H1 (cell line): Measurements from ENCODE around the gene SNED1. TPM values are rescaled to one million over a fixed set of nuclear protein-coding genes. Genes with fewer than 3 reads are reported as not detected.

ENCODE experiments used
- CTCF ChIA-PET: fragments of 300-600 bp; sonication (Branson Sonifier 250); formaldehyde crosslinking; loops from one replicate; lab custom pipeline; 2021; ENCODE audit not compliant: partially characterized antibody; lab: Charles Lee
- POLR2A ChIA-PET: fragments of 300-600 bp; sonication (Branson Sonifier 250); formaldehyde crosslinking; loops from one replicate; lab custom pipeline; 2021; ENCODE audit warnings: inconsistent platforms; ENCODE audit not compliant: partially characterized antibody; lab: Charles Lee
- DNase-seq, 2 experiments: peaks; one replicate each; pipeline versions ENCODE4 v3.0.0 to v3.0.0-alpha.2; 2010 to 2022; ENCODE audit warnings: low spot score in 2 of 2, low read depth in 1 of 2, mixed read lengths in 1 of 2
- FAIRE-seq: peaks from 2 replicates; lab custom pipeline; 2011; peaks lifted over from hg19 to GRCh38; lab: Jason Lieb, UNC
- H2AFZ ChIP-seq: 2 replicates; pipeline ENCODE4 v1.8.1; 2012; ENCODE audit warnings: low read length, inconsistent platforms
- H2AK5ac ChIP-seq: 2 replicates; pipeline ENCODE4 v1.6.1; 2013; ENCODE audit warnings: low read depth, low read length
- H2BK120ac ChIP-seq: replicated peaks from 2 replicates; pipeline ENCODE3; 2013; ENCODE audit warnings: low read depth, low read length, inconsistent platforms
- H2BK12ac ChIP-seq: 2 replicates; pipeline ENCODE4 v1.6.1; 2013; ENCODE audit warnings: low read depth, low read length
- H2BK15ac ChIP-seq: 2 replicates; pipeline ENCODE4 v1.6.1; 2013; ENCODE audit warnings: low read length
- H2BK20ac ChIP-seq: 2 replicates; pipeline ENCODE4 v1.6.1; 2013; ENCODE audit warnings: low read length
- H2BK5ac ChIP-seq: 2 replicates; pipeline ENCODE4 v1.6.1; 2013; ENCODE audit warnings: low read depth, low read length
- H3K14ac ChIP-seq: 2 replicates; pipeline ENCODE4 v1.6.1; 2013; ENCODE audit warnings: inconsistent platforms; ENCODE audit not compliant: insufficient read length
- H3K18ac ChIP-seq: 2 replicates; pipeline ENCODE4 v1.6.1; 2013; ENCODE audit warnings: low read length; ENCODE audit errors: extremely low read depth
- H3K23ac ChIP-seq: 2 replicates; pipeline ENCODE4 v1.6.1; 2013; ENCODE audit warnings: inconsistent platforms; ENCODE audit not compliant: insufficient read length
- H3K23me2 ChIP-seq: 2 replicates; pipeline ENCODE4 v1.6.1; 2013; ENCODE audit warnings: low read depth, low read length
- H3K27ac ChIP-seq: 2 replicates; pipeline ENCODE4 v1.6.1; 2011; ENCODE audit warnings: low read depth, low read length, inconsistent platforms
- H3K27me3 ChIP-seq, 4 experiments: replicated peaks in 1 of 4; 1 replicate in 1 of 4; 2 replicates in 3 of 4; pipeline versions ENCODE4 v1.6.1 to v1.8.1; 2011 to 2013; ENCODE audit warnings: low read length in 3 of 4, mild to moderate bottlenecking in 3 of 4, inconsistent platforms in 2 of 4, mixed read lengths in 2 of 4, moderate library complexity in 1 of 4; ENCODE audit not compliant: control insufficient read depth in 3 of 4, insufficient read depth in 3 of 4; ENCODE audit errors: extremely low read depth in 1 of 4
- H3K36me3 ChIP-seq, 4 experiments: 2 replicates each; pipeline versions ENCODE4 v1.6.1 to v1.8.1; 2011 to 2013; ENCODE audit warnings: mild to moderate bottlenecking in 4 of 4, low read length in 3 of 4, moderate library complexity in 2 of 4, control low read depth in 1 of 4, inconsistent platforms in 1 of 4; ENCODE audit not compliant: insufficient read depth in 4 of 4, control insufficient read depth in 2 of 4
- H3K4ac ChIP-seq: replicated peaks from 2 replicates; pipeline ENCODE3; 2013; ENCODE audit warnings: low read length, low read depth, mixed read lengths, inconsistent platforms; ENCODE audit not compliant: insufficient read length
- H3K4me1 ChIP-seq, 4 experiments: replicated peaks in 1 of 4; 1 replicate in 1 of 4; 2 replicates in 3 of 4; pipeline versions ENCODE4 v1.6.1 to v1.8.1; 2011 to 2013; ENCODE audit warnings: low read length in 3 of 4, inconsistent platforms in 2 of 4, mixed read lengths in 1 of 4; ENCODE audit not compliant: insufficient read depth in 4 of 4, control insufficient read depth in 3 of 4
- H3K4me2 ChIP-seq, 2 experiments: 2 replicates each; pipeline versions ENCODE4 v1.6.1 to v1.8.1; 2011 to 2013; ENCODE audit warnings: low read depth in 2 of 2, low read length in 2 of 2, control low read depth in 1 of 2, inconsistent platforms in 1 of 2, mild to moderate bottlenecking in 1 of 2; ENCODE audit not compliant: insufficient read depth in 1 of 2
- H3K4me3 ChIP-seq, 4 experiments: fragments of 200-600, 300-600 bp in 1 of 4; sonication (generic), shearing (Covaris generic), sonication (Bioruptor Twin) in 1 of 4; 2 replicates each; pipeline versions ENCODE4 v1.5.1 to v1.8.1; 2011 to 2016; ENCODE audit warnings: low read length in 4 of 4, low read depth in 3 of 4, control low read depth in 2 of 4, inconsistent platforms in 2 of 4, mild to moderate bottlenecking in 2 of 4, mixed read lengths in 1 of 4, moderate library complexity in 1 of 4; ENCODE audit not compliant: insufficient read depth in 2 of 4; ENCODE audit errors: extremely low read depth in 1 of 4
- H3K56ac ChIP-seq: replicated peaks from 2 replicates; pipeline ENCODE3; 2013; ENCODE audit warnings: low read depth, mild to moderate bottlenecking, mixed read lengths, low read length, inconsistent platforms; ENCODE audit not compliant: insufficient read length
- H3K79me1 ChIP-seq: 2 replicates; pipeline ENCODE4 v1.6.1; 2013; ENCODE audit warnings: low read depth, low read length, control low read depth
- H3K79me2 ChIP-seq, 2 experiments: 2 replicates each; pipeline versions ENCODE4 v1.6.1 to v1.8.1; 2012 to 2013; ENCODE audit warnings: low read length in 2 of 2, mild to moderate bottlenecking in 2 of 2, inconsistent platforms in 1 of 2; ENCODE audit not compliant: insufficient read depth in 2 of 2, control insufficient read depth in 1 of 2
- H3K9ac ChIP-seq, 4 experiments: replicated peaks in 1 of 4; 1 replicate in 1 of 4; 2 replicates in 3 of 4; pipeline versions ENCODE4 v1.6.1 to v1.8.1; 2011 to 2013; ENCODE audit warnings: low read depth in 3 of 4, low read length in 3 of 4, control low read depth in 2 of 4, mild to moderate bottlenecking in 2 of 4, moderate library complexity in 2 of 4, inconsistent platforms in 1 of 4; ENCODE audit errors: extremely low read depth in 1 of 4
- H3K9me3 ChIP-seq, 2 experiments: 2 replicates each; pipeline versions ENCODE4 v1.6.1 to v1.8.1; 2012 to 2013; ENCODE audit warnings: mild to moderate bottlenecking in 2 of 2, moderate library complexity in 2 of 2, control low read depth in 1 of 2, inconsistent platforms in 1 of 2, low read depth in 1 of 2, low read length in 1 of 2, mixed read lengths in 1 of 2; ENCODE audit not compliant: insufficient read depth in 2 of 2
- H4K20me1 ChIP-seq, 2 experiments: replicated peaks in 1 of 2; 2 replicates each; pipeline versions ENCODE3 to v1.8.1; 2011 to 2013; ENCODE audit warnings: inconsistent platforms in 2 of 2, low read length in 2 of 2, mild to moderate bottlenecking in 1 of 2; ENCODE audit not compliant: insufficient read depth in 2 of 2, control insufficient read depth in 1 of 2
- H4K5ac ChIP-seq: 2 replicates; pipeline ENCODE4 v1.6.1; 2013; ENCODE audit warnings: low read length, low read depth, mixed read lengths, inconsistent platforms; ENCODE audit not compliant: insufficient read length
- H4K8ac ChIP-seq: 2 replicates; pipeline ENCODE4 v1.8.0; 2013; ENCODE audit warnings: mild to moderate bottlenecking, moderate library complexity, low read length, inconsistent platforms; ENCODE audit not compliant: insufficient read depth; ENCODE audit errors: extremely low read depth
- H4K91ac ChIP-seq: replicated peaks from 2 replicates; pipeline ENCODE3; 2013; ENCODE audit warnings: low read length, mixed read lengths, inconsistent platforms; ENCODE audit not compliant: insufficient read length
- ATF2 ChIP-seq: IDR thresholded peaks from 2 replicates; pipeline ENCODE4 v1.6.1; 2012; ENCODE audit warnings: low read length, inconsistent platforms
- EGR1 ChIP-seq: IDR thresholded peaks from 2 replicates; pipeline ENCODE4 v1.6.1; 2011; ENCODE audit warnings: low read depth, low read length, borderline replicate concordance
- GTF2F1 ChIP-seq: IDR thresholded peaks from 2 replicates; pipeline ENCODE4 v1.6.1; 2012; ENCODE audit warnings: low read depth, low read length, improper control_type of control experiment, borderline replicate concordance
- NRF1 ChIP-seq: IDR thresholded peaks from 2 replicates; pipeline ENCODE4 v1.6.1; 2011; ENCODE audit warnings: mild to moderate bottlenecking, low read depth, low read length, improper control_type of control experiment
- POU5F1 ChIP-seq: IDR thresholded peaks from 2 replicates; pipeline ENCODE4 v1.6.1; 2011; ENCODE audit warnings: low read depth, mild to moderate bottlenecking, low read length, moderate library complexity
- RBBP5 ChIP-seq: IDR thresholded peaks from 2 replicates; pipeline ENCODE4 v1.7.1; 2012; ENCODE audit warnings: low read depth, mild to moderate bottlenecking, inconsistent platforms, low read length, moderate library complexity, borderline replicate concordance
- TAF1 ChIP-seq: IDR thresholded peaks from 2 replicates; pipeline ENCODE4 v1.6.1; 2011; ENCODE audit warnings: mild to moderate bottlenecking, low read depth, low read length
- TCF12 ChIP-seq: IDR thresholded peaks from 2 replicates; pipeline ENCODE4 v1.6.1; 2011; ENCODE audit warnings: low read depth, mild to moderate bottlenecking, low read length
- USF2 ChIP-seq: IDR thresholded peaks from 2 replicates; pipeline ENCODE4 v1.6.1; 2011; ENCODE audit warnings: low read length, improper control_type of control experiment
- WGBS, 2 experiments: shearing (Covaris generic) in 1 of 2; methylation state at CpG; one replicate each; pipeline versions ENCODE4 v1.1.6 to v1.1.7; 2013 to 2015; ENCODE audit warnings: low lambda C conversion rate in 2 of 2, mixed read lengths in 2 of 2, inconsistent platforms in 1 of 2, low coverage in 1 of 2, missing lambda C conversion rate in 1 of 2; ENCODE audit not compliant: insufficient replicate concordance in 2 of 2, insufficient coverage in 1 of 2, insufficient read length in 1 of 2; ENCODE audit errors: extremely low coverage in 1 of 2, missing lambda C conversion rate in 1 of 2; 5-methylcytosine and 5-hydroxymethylcytosine counted together
- polyA plus RNA-seq, 7 experiments: library from polyadenylated mRNA; depleted of rRNA in 3 of 7; stranded (reverse) in 5 of 7; unstranded in 2 of 7; fragments of >200 nt in 5 of 7; fragments of 200-250 nt in 2 of 7; gene quantifications; 1 replicate in 5 of 7; 2 replicates in 1 of 7; 4 replicates in 1 of 7; pipeline versions ENCODE4 v1.2.1 to v1.2.3, GENCODE V29; 2011 to 2013; ENCODE audit warnings: missing spikeins in 2 of 7, mixed read lengths in 2 of 7
- total RNA-seq: library from RNA; stranded (reverse); fragmentation: NEBNext Ultra II Directional; extraction: Animal tissue kit (Norgen Biotek cat#: 25700); gene quantifications from 2 replicates; pipeline ENCODE4 v1.2.1, GENCODE V29; 2021

The SNED1 gene
- total and polyA plus RNA-seq, 2 of the 8 experiments (the other 6 are each of a cell fraction or from before 2014, with no cell fraction given), result 1.9 TPM

- H4K91ac ChIP-seq, result no peak overlapping the region
- DNase-seq (peak in 1 of 2 experiments; percentile 32), FAIRE-seq (no peak)
- H4K5ac ChIP-seq, result no peak overlapping the region
- no peak overlapping the region for H3K56ac ChIP-seq
- H3K4me1 ChIP-seq, result peaks cover 0 to 6% (median 2%) of the 10 kb centered on the region in 4 experiments; a peak in 4 of 7 replicates
- H2BK5ac ChIP-seq, result no peak overlapping the region
- no peak overlapping the region for H2BK120ac ChIP-seq
- peaks cover 4% of the 10 kb centered on the region; the same call in 1 of the 2 replicates for H3K23me2 ChIP-seq
- no peaks in the 10 kb centered on the region for H3K36me3 ChIP-seq
- H2BK15ac ChIP-seq, result no peak overlapping the region
- peak overlapping the region; percentile 75 for H4K8ac ChIP-seq
- no peaks in the 10 kb centered on the region for H3K9me3 ChIP-seq
- no peak overlapping the region for H2AK5ac ChIP-seq
- no peak overlapping the region for H3K23ac ChIP-seq
- no peaks in the 10 kb centered on the region for H3K79me1 ChIP-seq
- no peak overlapping the region for H2BK12ac ChIP-seq
- H3K79me2 ChIP-seq, result no peaks in the 10 kb centered on the region
- no peak overlapping the region for H2AFZ ChIP-seq
- H3K27ac ChIP-seq, result no peak overlapping the region
- peaks cover 0 to 7% of the 10 kb centered on the region in 2 experiments for H4K20me1 ChIP-seq
- no peak overlapping the region for H2BK20ac ChIP-seq
- 94% methylated on average over 10 of the region's 19 CpGs; no CpG with 5 or more reads in 1 of the 2 experiments for WGBS, 2 experiments
- H3K14ac ChIP-seq, result no peak overlapping the region
- no peak overlapping the region for H3K4me2 ChIP-seq
- POLR2A ChIA-PET, result no interaction called here
- H3K27me3 ChIP-seq, result peaks cover 5 to 26% (median 15%) of the 10 kb centered on the region in 4 experiments
- CTCF ChIA-PET, result no interaction called here
- no peak overlapping the region for H3K4me3 ChIP-seq
- H3K4ac ChIP-seq, result no peak overlapping the region
- no peak overlapping the region for H3K9ac ChIP-seq
- no peak overlapping the region for H3K18ac ChIP-seq
- no peak for TF ChIP-seq TCF12
- no peak for TF ChIP-seq POU5F1
- no peak for TF ChIP-seq TAF1
- TF ChIP-seq EGR1, result no peak
- no peak for TF ChIP-seq ATF2
- TF ChIP-seq USF2, result no peak
- TF ChIP-seq NRF1, result no peak
- TF ChIP-seq GTF2F1, result no peak
- TF ChIP-seq RBBP5, result no peak
These were observed 2.1 kb upstream of the SNED1 start for GRCh38 chr2:240996161-240996833.
